Dendritic cell treated with granulocyte-macrophage colony-stimulating factor and Interleukin-4, amounts not matched to agents 40 ng/mL and 50 ng/mL, for 4 days (primary cell): ENCODE results near the gene CEP85L.

Experiments
- H3K27ac Mint-ChIP-seq: one replicate; pipeline ENCODE4 v1.8.0; 2022; ENCODE audit warnings: mild to moderate bottlenecking, mixed read lengths
- H3K27me3 Mint-ChIP-seq: one replicate; pipeline ENCODE4 v1.8.0; 2022; ENCODE audit warnings: mild to moderate bottlenecking, mixed read lengths
- H3K36me3 Mint-ChIP-seq: one replicate; pipeline ENCODE4 v1.8.0; 2022; ENCODE audit warnings: low read depth, mixed read lengths
- H3K4me1 Mint-ChIP-seq: one replicate; pipeline ENCODE4 v1.8.0; 2022; ENCODE audit warnings: low read depth, mixed read lengths
- H3K4me3 Mint-ChIP-seq: one replicate; pipeline ENCODE4 v1.8.0; 2022; ENCODE audit warnings: mild to moderate bottlenecking, moderate library complexity, mixed read lengths
- H3K9me3 Mint-ChIP-seq: one replicate; pipeline ENCODE4 v1.8.0; 2022; ENCODE audit warnings: mixed read lengths
- intact Hi-C: fragments of 100-400 bp; cut with micrococcal nuclease; formaldehyde crosslinking; loops from one replicate; pipeline ENCODE4 v1.15.0; 2022

CEP85L gene

GRCh38 chr6:118672678-118673077 lies 21.3 kb upstream of the CEP85L start:
- Mint-ChIP-seq H3K4me3 (no peak overlapping the region), H3K27me3 (peaks cover 5% of the 10 kb centered on the region), H3K36me3 (no peaks in the 10 kb centered on the region), H3K9me3 (no peaks in the 10 kb centered on the region), H3K27ac (no peak overlapping the region), H3K4me1 (peaks cover 22% of the 10 kb centered on the region)
- intact Hi-C loops: no loop called here

DNA sequence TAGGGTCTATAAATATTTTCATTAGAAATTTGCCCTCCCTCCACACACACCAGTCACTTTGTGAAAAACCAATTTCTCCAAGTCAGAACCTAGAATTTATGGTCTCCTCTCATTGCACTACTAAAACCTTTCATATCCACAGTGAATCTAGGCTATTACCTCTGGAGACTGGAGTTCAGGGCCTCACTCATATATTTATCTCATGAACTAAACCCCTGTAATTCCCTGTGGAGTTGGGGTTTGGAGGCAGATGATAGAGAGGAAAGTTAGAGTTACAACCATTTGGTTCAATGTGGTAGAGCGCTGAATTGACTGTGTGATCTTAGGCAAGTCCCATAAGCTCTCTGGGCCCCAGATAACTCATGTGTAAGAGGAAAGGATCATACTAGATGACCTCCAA lies 18.2 kb upstream of the CEP85L start:
- intact Hi-C loops: no loop called here
- Mint-ChIP-seq H3K4me1 (peaks cover 22% of the 10 kb centered on the region), H3K9me3 (no peaks in the 10 kb centered on the region)

DNA sequence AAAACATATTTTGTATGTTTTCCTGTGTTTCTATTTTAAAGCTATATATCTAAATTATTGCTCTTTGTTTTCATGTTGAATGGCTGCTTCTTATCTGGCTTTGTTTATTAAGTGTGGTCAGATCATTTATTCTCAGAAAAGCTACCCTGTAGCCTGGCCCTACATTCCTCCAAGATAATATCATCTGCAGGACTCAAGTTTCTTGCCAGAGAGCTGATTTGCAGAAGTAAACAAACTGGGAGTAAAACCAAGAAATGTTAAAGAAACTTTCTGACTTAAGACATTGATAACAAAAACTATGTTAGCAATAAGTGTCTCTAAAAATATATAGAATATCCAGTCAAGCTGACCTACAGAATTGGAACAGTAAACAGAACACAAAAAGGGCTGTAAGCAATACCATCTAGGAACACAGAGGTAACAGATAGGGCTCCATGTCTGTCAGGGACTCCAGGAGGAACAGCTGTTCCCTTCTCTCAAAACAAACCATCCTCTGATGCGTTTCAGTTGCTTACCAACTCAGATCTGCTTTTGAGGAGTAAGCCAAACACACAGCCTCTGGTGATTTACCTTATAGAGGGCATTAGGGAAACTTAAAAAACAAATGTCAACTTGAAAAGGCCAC lies 17.5 kb upstream of the CEP85L start:
- Mint-ChIP-seq H3K27me3 (peaks cover 2% of the 10 kb centered on the region), H3K27ac (no peak overlapping the region), H3K4me3 (no peak overlapping the region), H3K9me3 (no peaks in the 10 kb centered on the region), H3K4me1 (peaks cover 27% of the 10 kb centered on the region), H3K36me3 (no peaks in the 10 kb centered on the region)
- intact Hi-C loops: no loop called here

More for the DNA sequence above, 18.2 kb upstream of the CEP85L start:
- Mint-ChIP-seq H3K4me3 (no peak overlapping the region), H3K27me3 (peaks cover 2% of the 10 kb centered on the region), H3K36me3 (no peaks in the 10 kb centered on the region), H3K27ac (no peak overlapping the region)

DNA sequence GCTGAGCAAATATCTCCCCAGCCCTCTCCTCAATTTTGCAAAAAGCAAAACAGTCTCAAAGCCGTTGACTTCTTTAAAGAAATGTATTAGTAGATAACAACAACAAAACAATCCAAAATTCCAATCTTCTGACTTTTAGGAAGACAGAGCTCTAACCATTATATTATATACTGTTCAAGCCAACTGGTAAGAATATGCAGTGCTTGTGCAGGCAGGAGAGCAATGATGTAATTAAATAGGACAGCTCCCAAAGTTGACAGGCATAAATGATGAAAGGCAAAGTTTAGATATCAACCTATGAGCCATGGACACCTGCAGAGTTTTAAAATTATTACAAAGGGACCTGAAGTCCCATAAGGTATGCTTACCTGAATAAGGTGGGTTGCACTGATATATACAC lies 16.6 kb upstream of the CEP85L start:
- Mint-ChIP-seq H3K9me3 (no peaks in the 10 kb centered on the region), H3K4me1 (peaks cover 26% of the 10 kb centered on the region), H3K4me3 (no peak overlapping the region), H3K27me3 (peaks cover 2% of the 10 kb centered on the region), H3K36me3 (no peaks in the 10 kb centered on the region), H3K27ac (no peak overlapping the region)
- intact Hi-C loops: no loop called here

DNA sequence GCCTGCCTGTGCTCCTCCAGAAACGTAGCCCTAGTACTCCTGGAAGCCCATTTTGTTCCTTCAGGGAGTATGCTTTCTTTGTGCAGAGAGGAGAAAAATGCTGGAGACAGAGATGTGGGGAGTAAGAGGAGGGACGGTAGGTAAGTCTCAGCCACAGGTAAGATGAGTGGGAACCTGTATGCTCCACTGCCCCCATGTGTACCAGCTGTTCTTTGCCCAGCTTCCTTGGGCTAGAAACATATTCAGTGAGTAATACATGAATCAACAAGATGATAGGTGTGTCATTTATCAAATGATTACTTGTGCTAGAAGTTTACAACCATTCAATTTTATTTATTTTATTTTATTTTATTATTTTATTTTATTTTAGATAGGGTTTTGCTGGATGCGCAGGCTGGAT lies 13.6 kb upstream of the CEP85L start:
- H3K4me1 Mint-ChIP-seq: peaks cover 13% of the 10 kb centered on the region
- intact Hi-C loops: no loop called here
- peaks cover 2% of the 10 kb centered on the region for H3K27me3 Mint-ChIP-seq
- no peaks in the 10 kb centered on the region for H3K36me3 Mint-ChIP-seq
- no peak overlapping the region for H3K4me3 Mint-ChIP-seq
- no peaks in the 10 kb centered on the region for H3K9me3 Mint-ChIP-seq
- no peak overlapping the region for H3K27ac Mint-ChIP-seq

GRCh38 chr6:118663993-118664985 lies 12.9 kb upstream of the CEP85L start:
- Mint-ChIP-seq H3K27me3 (peaks cover 2% of the 10 kb centered on the region), H3K4me3 (no peak overlapping the region), H3K4me1 (peaks cover 6% of the 10 kb centered on the region), H3K36me3 (no peaks in the 10 kb centered on the region), H3K27ac (no peak overlapping the region), H3K9me3 (no peaks in the 10 kb centered on the region)
- intact Hi-C loops: no loop called here

DNA sequence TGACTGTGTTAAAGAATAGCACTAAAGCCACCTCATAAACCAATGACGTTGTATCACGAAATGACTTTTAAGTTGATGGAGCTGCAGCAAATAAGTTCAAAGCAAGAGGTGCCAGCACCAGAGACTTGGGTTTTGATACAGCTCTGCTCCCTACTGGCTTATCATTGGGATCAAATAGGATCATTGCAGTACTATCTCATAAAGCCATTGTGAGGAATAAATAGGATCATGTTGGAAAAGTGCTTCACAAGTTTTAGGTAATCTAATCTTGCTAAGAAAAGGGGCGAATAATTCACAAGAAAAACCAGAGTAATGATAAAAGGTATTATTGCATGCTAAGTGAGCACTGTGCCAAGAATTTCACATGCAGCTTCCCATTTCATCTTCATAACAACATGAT lies 10.4 kb upstream of the CEP85L start:
- Mint-ChIP-seq H3K9me3 (no peaks in the 10 kb centered on the region), H3K36me3 (no peaks in the 10 kb centered on the region), H3K4me1 (peaks cover 5% of the 10 kb centered on the region), H3K27ac (no peak overlapping the region), H3K27me3 (peaks cover 2% of the 10 kb centered on the region), H3K4me3 (no peak overlapping the region)
- intact Hi-C loops: no loop called here

GRCh38 chr6:118660218-118660569 lies 8.8 kb upstream of the CEP85L start:
- Mint-ChIP-seq H3K9me3 (no peaks in the 10 kb centered on the region), H3K4me1 (peaks cover 5% of the 10 kb centered on the region), H3K27me3 (peaks cover 4% of the 10 kb centered on the region), H3K36me3 (no peaks in the 10 kb centered on the region), H3K27ac (no peak overlapping the region), H3K4me3 (no peak overlapping the region)
- intact Hi-C loops: no loop called here

- Mint-ChIP-seq H3K36me3 (no peaks in the 10 kb centered on the region), H3K4me1 (peaks cover 5% of the 10 kb centered on the region), H3K4me3 (no peak overlapping the region), H3K27me3 (peaks cover 4% of the 10 kb centered on the region), H3K9me3 (no peaks in the 10 kb centered on the region), H3K27ac (no peak overlapping the region)
- intact Hi-C loops: loop anchor here (5.0 kb wide), 1 partner anchor 48 kb away; no protein-coding TSS in a partner anchor
These were observed 8.3 kb upstream of the CEP85L start for GRCh38 chr6:118659513-118660217.

GRCh38 chr6:118656847-118657451 lies 5.6 kb upstream of the CEP85L start:
- peaks cover 7% of the 10 kb centered on the region for H3K27me3 Mint-ChIP-seq
- H3K4me3 Mint-ChIP-seq: no peak overlapping the region
- no peaks in the 10 kb centered on the region for H3K36me3 Mint-ChIP-seq
- H3K4me1 Mint-ChIP-seq: peaks cover 4% of the 10 kb centered on the region
- intact Hi-C loops: loop anchor here (5.0 kb wide), 1 partner anchor 50 kb away; no protein-coding TSS in a partner anchor
- H3K9me3 Mint-ChIP-seq: no peaks in the 10 kb centered on the region
- H3K27ac Mint-ChIP-seq: no peak overlapping the region

DNA sequence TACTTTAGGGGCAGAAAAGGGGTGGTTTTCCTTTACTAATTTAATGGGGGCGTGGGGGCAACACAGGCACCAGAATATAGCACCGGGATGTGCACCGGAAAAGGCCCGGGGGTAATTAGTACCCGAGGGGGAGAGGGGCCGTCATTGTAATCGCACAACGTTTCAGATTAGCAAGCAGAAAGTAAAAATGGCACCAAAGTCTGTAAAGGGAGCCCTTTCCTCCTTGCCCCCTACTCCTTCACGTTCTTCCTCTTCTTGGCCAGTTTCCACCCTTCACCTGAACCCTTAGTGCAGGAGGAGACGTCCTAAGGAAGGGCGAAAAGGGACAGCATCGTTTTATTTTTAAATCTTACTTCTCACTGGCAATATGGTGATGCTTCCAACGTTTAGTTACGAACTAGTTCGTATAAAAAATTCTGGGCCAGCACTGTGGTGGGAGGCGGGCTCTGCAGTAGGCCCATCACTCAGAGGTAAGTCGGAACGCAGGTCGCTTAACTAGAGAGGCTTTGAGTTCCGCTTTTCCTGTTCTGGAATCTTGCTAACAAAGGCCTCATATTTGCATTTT lies 742 bp upstream of the CEP85L start:
- Mint-ChIP-seq H3K27ac (peak overlapping the region; percentile 90), H3K9me3 (no peaks in the 10 kb centered on the region), H3K27me3 (peaks cover 7% of the 10 kb centered on the region), H3K4me3 (peak overlapping the region; percentile 86), H3K4me1 (peaks cover 9% of the 10 kb centered on the region), H3K36me3 (peaks cover 14% of the 10 kb centered on the region)
- intact Hi-C loops: loop anchor here (5.0 kb wide), 2 partner anchors 125 to 240 kb away; partner anchors contain the start of gene ASF1A

- Mint-ChIP-seq H3K36me3 (peaks cover 14% of the 10 kb centered on the region), H3K9me3 (no peaks in the 10 kb centered on the region), H3K27ac (peak overlapping the region; percentile 90), H3K4me3 (peak overlapping the region; percentile 90), H3K4me1 (peaks cover 14% of the 10 kb centered on the region), H3K27me3 (peaks cover 3% of the 10 kb centered on the region)
- intact Hi-C loops: loop anchor here (2.0 to 5.0 kb wide), 3 partner anchors 127 to 284 kb away; partner anchors contain the start of genes ASF1A and MCM9
These were observed 659 bp downstream of the CEP85L start for GRCh38 chr6:118650582-118651281.
